ENCODE results near the gene MTARC1.
A peak's percentile ranks its signal among the peaks of the same experiment; 100 is the strongest.

The MTARC1 gene

GRCh38 chr1:220806408-220806807, 19.7 kb downstream of the MTARC1 start:
- DNase-seq (ENCODE audit: low read depth in 3 of 3), result no peak

DNA sequence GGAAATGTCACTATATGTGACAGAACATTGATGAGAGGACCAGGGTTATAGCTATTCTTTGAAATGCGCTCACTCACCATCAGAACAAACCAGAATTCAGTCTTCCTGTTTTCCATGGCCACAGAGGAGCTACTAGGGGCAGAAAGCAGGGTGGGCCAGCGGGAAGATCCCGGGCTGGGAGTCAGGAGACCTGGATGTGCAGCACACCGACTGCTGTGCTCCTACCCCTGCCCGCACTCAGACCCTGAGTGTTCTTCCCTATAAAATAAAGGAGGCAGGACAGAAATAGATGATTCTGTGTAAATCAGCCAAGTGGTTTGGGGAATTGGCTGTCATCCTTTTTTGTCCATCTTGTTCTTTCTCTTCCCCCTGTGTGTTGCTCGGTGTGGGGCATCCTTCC, 21.0 kb downstream of the MTARC1 start:
- no peak for DNase-seq (ENCODE audit: low read depth in 3 of 3)

GRCh38 chr1:220808345-220809186, 21.9 kb downstream of the MTARC1 start:
- DNase-seq (ENCODE audit: low read depth in 3 of 3), result no peak

GRCh38 chr1:220809187-220809550, 22.5 kb downstream of the MTARC1 start:
- DNase-seq (ENCODE audit: low read depth in 3 of 3), result no peak

DNA sequence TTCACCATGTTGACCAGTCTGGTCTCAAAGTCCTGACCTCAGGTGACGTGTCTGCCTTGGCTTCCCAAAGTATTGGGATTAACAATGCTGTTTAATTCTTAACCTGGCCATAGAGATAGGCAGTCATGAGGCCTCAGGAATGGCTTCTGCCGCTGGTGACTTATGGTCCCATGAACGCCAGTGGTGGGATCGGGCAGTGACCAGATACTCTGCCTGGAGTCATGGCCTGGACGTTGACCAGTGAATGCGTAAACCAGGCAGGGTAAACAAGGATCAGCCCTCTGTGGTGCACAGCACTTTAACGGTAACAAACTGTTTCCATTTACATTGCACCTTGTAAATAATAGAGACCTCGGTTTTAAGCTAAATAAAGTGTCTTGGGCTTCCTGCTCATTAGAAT, 23.0 kb downstream of the MTARC1 start:
- DNase-seq (ENCODE audit: low read depth in 3 of 3), result no peak

- peak; percentile 41 to 50 (median 47) for DNase-seq (ENCODE audit: low read depth in 3 of 3)
Observed at GRCh38 chr1:220810179-220810653, 23.5 kb downstream of the MTARC1 start.

DNA sequence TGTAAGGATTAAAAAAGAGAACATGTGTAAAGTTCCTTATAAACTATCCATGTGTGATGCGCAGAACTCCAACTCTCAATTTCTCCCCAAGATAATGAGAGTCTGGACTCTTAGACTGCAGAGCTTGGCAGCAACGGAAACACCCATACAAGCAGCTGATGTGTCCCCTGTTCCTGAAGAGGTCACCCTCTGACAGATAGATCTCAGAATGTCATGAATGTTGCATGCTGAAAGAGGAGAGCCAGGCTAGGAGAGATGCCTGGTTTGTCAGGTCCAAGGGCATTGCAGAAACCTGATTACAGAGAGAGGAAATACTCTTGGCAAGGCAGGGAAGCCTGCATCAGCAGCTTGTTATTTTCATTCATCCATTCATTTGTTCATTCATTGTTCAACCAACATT, 24.2 kb downstream of the MTARC1 start:
- no peak for DNase-seq (ENCODE audit: low read depth in 3 of 3)

DNA sequence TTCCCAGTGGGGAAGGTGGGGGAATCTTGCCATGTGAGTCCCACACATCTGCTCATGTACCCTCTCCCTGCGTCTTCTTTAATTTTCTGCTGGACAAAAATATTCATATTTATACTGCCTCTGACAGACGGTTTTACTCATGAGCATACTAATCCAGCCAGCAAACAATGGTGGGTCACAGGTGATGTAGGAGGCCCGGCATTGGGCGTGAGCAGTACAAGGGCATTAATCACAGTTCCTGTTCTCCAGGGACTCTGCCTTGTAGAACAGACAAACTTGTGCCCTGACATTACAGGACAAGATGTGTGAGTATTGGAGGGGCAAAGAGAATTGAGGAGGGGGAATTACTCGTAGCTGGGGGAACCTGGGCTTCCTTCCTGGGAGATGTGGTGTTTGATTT, 25.0 kb downstream of the MTARC1 start:
- no peak for DNase-seq (ENCODE audit: low read depth in 3 of 3)

DNA sequence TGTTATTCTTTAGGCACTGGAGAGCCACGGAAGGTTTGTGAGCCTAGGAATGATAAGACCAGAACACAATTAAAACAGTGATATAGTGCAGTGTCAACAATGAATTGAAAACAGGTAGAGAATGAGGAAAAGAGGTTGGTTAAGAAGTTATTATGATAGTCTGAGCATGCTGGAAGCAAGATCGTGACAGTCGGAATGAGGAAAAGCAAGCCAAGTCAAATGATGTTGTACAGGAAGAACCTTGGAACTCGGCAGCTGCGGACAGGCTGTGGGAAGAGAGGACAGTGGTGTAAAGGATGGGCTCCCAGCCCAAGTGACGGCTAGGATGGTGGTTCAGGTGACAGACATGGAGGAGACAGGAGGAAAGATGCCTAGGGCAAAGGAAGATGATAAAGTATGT, 25.6 kb downstream of the MTARC1 start:
- DNase-seq (ENCODE audit: low read depth in 3 of 3), result no peak

GRCh38 chr1:220813013-220813412, 26.3 kb downstream of the MTARC1 start:
- no peak for DNase-seq (ENCODE audit: low read depth in 3 of 3)

DNA sequence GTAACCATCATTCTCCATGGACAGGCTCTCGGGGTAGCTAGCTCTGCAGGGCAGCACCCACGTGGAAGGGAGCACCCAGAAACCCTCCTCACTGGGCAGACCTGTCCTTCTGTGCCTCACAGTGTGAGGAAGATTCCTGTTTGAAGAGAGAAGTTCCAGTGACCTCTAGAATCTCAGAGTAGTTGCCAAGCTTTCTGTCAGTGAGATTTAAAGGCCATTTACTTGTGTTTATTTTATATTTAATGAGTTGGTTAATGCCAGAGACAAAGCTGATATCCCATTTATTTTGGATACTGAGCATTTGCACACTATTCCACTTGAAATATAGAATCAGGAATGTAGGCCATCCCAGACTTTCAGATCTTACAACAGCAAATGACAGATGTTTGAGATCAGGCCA, 28.7 kb downstream of the MTARC1 start:
- no peak for DNase-seq (ENCODE audit: low read depth in 3 of 3)

DNA sequence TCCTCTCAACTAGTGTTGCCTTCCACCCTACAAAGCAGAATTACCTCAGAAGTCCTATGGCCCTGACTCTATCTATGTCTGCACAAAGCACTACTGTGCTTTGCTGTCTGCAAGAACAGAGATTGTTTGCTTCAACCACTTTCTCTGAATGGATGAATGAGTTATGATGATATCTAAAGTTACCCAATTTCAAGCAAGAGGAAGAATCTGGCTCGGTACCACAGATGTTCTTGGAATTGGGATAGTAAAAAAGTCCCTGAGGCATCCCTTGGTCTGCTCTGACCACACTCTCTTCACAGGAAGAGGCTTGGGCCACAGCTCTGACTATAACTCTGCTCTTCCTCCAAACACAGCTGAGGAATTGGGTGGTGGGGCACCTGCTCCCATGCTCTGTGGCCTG, 31.2 kb downstream of the MTARC1 start:
- no peak for DNase-seq (ENCODE audit: low read depth in 3 of 3)

- no peak for DNase-seq (ENCODE audit: low read depth in 3 of 3)
Observed at GRCh38 chr1:220818421-220819173, 31.9 kb downstream of the MTARC1 start.

DNA sequence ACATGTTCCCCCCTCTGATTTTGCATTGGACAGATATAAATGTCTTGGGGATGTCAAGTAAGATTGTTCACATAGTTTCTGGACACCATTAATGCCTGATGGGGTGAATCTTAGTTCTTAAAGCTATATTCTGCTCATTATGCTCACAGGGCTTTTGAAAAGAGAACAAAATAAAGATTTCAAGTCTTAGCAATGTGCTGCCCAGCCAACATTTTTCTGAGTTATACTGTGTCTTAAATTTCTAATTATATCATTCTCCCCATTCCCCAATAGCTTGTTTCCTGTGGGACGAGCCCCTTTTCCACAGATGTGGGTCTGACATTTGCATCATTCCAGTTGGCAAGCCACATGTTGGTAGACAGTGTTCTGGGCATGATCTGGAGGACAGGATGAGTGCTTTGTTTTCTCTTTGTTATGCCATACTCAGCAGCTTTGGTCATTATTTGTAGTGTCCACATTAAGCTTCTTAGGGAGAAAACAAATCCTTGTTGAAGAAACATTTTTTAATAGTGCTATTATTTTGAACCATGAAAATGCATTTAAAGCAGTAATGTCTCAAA, 32.8 kb downstream of the MTARC1 start:
- DNase-seq (ENCODE audit: low read depth in 3 of 3), result no peak

DNA sequence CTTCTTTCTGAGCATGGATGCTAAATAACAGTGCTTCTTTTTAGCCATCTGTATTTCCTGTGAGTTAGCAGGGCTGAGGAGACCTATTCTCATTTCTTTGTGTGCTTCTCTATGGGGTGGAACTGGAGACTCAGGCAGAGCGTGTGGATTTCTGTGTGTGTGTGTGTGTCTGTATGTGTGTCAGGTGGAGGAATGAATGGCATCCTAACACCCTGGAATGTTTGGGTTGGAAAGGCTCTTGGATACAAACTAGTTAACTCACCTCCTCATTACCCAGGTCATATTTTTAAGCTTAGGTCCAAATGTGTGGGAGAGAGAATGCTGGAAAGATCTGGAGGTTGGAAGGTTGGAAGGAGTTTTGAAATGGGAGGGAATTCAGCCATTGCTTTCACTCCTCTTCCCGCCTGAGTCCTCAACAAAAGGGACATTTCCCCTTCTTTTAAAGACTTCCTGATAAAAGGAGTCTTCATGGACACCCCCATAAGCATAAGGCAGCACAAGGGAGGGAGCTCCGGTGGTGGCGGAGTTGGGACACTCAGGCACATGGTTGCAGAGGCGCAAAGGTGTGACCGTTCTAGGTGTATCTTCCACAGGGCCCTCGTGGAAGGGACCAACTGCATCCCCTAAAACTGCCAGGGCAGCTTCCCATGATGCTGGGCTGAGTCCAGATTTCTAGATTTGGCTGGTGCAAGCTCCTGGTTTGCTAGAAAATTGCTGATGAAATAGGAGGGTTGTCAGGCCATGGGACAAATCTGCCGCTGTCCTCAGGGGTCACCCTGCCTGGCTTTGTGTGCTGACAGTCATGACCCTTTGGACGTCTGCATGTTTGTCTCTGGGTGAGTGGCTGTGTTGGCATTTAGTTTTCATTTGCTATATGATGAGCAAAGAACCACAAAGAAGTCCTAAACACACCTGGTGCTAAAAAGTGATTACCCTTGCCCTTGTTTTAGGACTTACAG, 37.6 kb downstream of the MTARC1 start:
- no peak for DNase-seq (ENCODE audit: low read depth in 3 of 3)

- no peak for DNase-seq (ENCODE audit: low read depth in 3 of 3)
Observed at GRCh38 chr1:220825819-220826551, 39.3 kb downstream of the MTARC1 start.

- DNase-seq (ENCODE audit: low read depth in 3 of 3), result no peak
Observed at GRCh38 chr1:220826729-220827128, 40.0 kb downstream of the MTARC1 start.

GRCh38 chr1:220827445-220828178, 40.9 kb downstream of the MTARC1 start:
- DNase-seq (ENCODE audit: low read depth in 3 of 3), result no peak

DNA sequence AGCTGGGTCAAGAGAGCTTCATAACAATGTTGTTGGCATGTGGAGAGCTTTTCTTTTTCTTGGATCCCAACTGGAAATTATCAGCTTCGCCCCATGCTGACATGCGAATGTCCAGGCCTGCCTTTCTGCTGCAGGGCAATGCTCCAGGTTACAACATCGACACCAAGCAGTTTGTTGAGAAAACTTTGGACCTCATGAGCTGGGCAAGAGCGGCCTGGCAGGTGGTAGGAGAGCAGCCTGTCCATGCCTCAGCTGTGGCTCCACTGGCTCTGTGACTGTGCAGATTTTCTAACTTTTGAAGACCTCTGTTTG, 41.4 kb downstream of the MTARC1 start:
- no peak for DNase-seq (ENCODE audit: low read depth in 3 of 3)

DNA sequence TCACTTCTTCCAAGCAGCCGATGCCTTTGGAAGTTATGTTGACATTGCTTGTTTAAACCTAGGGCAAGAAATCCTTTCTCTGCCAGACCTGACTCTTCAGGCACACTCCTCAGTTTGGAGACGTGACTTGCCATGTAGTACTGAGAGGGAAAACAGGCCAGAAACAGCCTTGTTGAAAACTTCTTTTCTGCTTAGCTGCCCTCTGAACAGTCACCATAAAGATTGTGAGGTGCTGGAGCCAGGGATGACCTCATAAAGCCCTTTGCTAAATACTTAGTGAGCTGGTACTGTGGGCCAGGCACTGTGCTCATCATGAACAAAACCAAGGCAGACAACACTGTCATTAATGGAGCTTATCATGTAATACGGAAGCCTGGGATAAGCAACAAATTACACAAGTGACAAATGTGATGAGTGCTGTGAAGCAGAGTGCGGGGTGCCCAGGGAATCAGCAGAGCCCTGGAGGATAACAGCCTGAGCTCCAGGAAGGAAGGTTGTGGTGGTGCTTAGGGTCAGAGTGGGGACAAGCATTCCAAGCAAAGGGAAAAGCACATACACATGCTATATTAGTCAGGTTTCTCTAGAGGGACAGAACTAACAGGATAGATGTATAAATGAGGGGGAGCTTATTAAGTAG, 42.4 kb downstream of the MTARC1 start:
- no peak for DNase-seq (ENCODE audit: low read depth in 3 of 3)
